Neural cell (in vitro differentiated cells): ENCODE measurements around the gene CC2D1A.

Experiments
- EP300 ChIP-seq: fragments of 450-650 bp; conservative IDR thresholded peaks from 2 replicates; pipeline ENCODE4 v1.6.1; 2014; ENCODE audit warnings: antibody characterized with exemption, mild to moderate bottlenecking, moderate library complexity; ENCODE audit not compliant: poor library complexity, severe bottlenecking
- EZH2 ChIP-seq: fragments of 200-600, 300-800 bp; shearing (Covaris generic), sonication (generic); IDR thresholded peaks from 2 replicates; pipeline ENCODE4 v1.6.1; 2014; ENCODE audit warnings: antibody characterized with exemption, low read length, borderline replicate concordance, mild to moderate bottlenecking; ENCODE audit not compliant: insufficient read depth, poor library complexity, severe bottlenecking
- SMC3 ChIP-seq: fragments of 450-650 bp; conservative IDR thresholded peaks from 2 replicates; pipeline ENCODE4 v1.6.1; 2014; ENCODE audit warnings: antibody characterized with exemption, mild to moderate bottlenecking, moderate library complexity; ENCODE audit not compliant: poor library complexity
- TAF1 ChIP-seq: IDR thresholded peaks from 2 replicates; pipeline ENCODE4 v1.6.1; 2012; ENCODE audit warnings: low read depth
- TF ChIP-seq, protein P1 (sequence below): fragments of 450-650 bp; IDR thresholded peaks from 2 replicates; pipeline ENCODE4 v1.5.1; 2014; ENCODE audit warnings: antibody characterized with exemption, mild to moderate bottlenecking, moderate library complexity; ENCODE audit not compliant: poor library complexity, severe bottlenecking

DNA sequence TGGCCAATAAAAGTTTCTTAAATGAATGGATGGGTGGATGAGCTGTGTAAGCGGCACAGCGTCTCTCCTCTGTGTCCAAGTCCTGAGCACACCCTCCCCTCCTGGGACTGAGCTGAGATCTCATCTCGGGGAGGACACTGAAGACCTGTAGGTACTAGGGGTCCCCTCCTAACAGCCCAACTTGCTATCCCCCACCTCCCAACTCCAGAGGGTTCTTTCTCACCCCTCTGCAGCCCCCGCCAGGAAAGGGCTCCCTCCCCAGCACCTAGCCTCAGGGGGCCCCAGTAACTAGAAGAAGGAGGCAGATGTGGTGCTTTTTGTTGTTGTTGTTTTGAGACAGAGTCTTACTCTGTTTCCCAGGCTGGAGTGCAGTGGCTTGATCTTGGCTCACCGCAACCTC is 30.2 kb upstream of the CC2D1A start:
- TF ChIP-seq TAF1 (no peak), SMC3 (no peak), EZH2 (no peak), EP300 (no peak)
- TF ChIP-seq, protein P1, sequence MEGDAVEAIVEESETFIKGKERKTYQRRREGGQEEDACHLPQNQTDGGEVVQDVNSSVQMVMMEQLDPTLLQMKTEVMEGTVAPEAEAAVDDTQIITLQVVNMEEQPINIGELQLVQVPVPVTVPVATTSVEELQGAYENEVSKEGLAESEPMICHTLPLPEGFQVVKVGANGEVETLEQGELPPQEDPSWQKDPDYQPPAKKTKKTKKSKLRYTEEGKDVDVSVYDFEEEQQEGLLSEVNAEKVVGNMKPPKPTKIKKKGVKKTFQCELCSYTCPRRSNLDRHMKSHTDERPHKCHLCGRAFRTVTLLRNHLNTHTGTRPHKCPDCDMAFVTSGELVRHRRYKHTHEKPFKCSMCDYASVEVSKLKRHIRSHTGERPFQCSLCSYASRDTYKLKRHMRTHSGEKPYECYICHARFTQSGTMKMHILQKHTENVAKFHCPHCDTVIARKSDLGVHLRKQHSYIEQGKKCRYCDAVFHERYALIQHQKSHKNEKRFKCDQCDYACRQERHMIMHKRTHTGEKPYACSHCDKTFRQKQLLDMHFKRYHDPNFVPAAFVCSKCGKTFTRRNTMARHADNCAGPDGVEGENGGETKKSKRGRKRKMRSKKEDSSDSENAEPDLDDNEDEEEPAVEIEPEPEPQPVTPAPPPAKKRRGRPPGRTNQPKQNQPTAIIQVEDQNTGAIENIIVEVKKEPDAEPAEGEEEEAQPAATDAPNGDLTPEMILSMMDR, result no peak
